ENCODE measurements around the gene MYH15. TPM values are rescaled to one million over a fixed set of nuclear protein-coding genes. Genes with fewer than 3 reads are reported as not detected.

The MYH15 gene
- 0.10 TPM in 1 of 2 replicates, not detected in the other for total RNA-seq (2021; fragmentation: NEBNext Ultra II Directional; extraction: Animal tissue kit (Norgen Biotek cat#: 25700))
- under 0.01 TPM in 1 of 2 replicates, not detected in the other for polyA plus RNA-seq (2011; rRNA removed)
- 0.01 TPM for polyA plus RNA-seq (2011; cell fraction: cytosol; rRNA removed)
- 0.07 TPM for polyA plus RNA-seq (2011; cell fraction: nucleus; rRNA removed)
- polyA plus RNA-seq (2012, experiment 1 of 2), result 0.06 TPM in 1 of 4 replicates, not detected in the others
- polyA plus RNA-seq (2012, experiment 2 of 2), result not detected
- polyA plus RNA-seq (2013, experiment 1 of 2), result 0.04 TPM
- polyA plus RNA-seq (2013, experiment 2 of 2), result 0.02 TPM
- 0.05 TPM in 1 of 2 replicates, not detected in the other for polyA minus RNA-seq (2011; rRNA and poly(A)+ RNA removed)
- polyA minus RNA-seq (2011; cell fraction: cytosol; rRNA and poly(A)+ RNA removed), result not detected
- 0.10 TPM for polyA minus RNA-seq (2011; cell fraction: nucleus; rRNA and poly(A)+ RNA removed)
- long read RNA-seq, experiment 1, result 0 reads
- long read RNA-seq, experiment 2, result 0 reads

DNA sequence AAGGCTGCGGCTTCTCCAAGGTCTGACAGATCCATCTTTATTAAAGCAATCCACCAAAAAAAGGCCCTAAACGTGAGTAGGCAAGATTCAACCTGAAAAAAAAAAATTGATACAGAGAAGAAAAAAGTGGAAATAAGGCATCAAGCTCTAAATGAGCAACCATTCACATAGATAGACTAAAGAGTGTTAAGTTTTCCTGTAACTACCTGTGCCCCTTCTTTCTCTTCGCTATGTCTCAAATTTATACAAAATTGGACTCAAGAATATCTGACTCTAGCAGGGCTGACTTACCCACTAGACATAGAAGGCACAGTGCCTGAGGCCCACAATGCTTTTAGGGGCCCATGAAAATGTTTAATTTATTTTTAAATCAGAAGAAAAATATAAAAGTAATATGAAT, at the start of gene MYH15:
Gene MYH15, minus strand, starts transcription at position 101 of the 400 bp plus-strand sequence. Its CDS starts 66 bp downstream, at position 35.
- H2AFZ ChIP-seq (ENCODE audit: low read length), result no peak within 1 kb of the TSS
- no peak within 1 kb of the TSS for H3K56ac ChIP-seq (replicated peaks; ENCODE audit: insufficient read length, low read depth, low read length)
- H4K20me1 ChIP-seq (replicated peaks in 1 of 2; ENCODE audit: control insufficient read depth in 1 of 2, insufficient read depth in 2 of 2, low read length in 2 of 2), result no peaks in the 10 kb centered on the region
- H4K91ac ChIP-seq (replicated peaks; ENCODE audit: insufficient read length, low read length), result no peak within 1 kb of the TSS
- no peak within 1 kb of the TSS for H3K23ac ChIP-seq (ENCODE audit: insufficient read length)
- H4K8ac ChIP-seq (ENCODE audit: extremely low read depth, insufficient read depth, low read length), result no peak within 1 kb of the TSS
- no peak within 1 kb of the TSS for H2BK12ac ChIP-seq (ENCODE audit: low read depth, low read length)
- H2BK120ac ChIP-seq (replicated peaks; ENCODE audit: low read depth, low read length), result no peak within 1 kb of the TSS
- no peak within 1 kb of the TSS for H4K5ac ChIP-seq (ENCODE audit: insufficient read length, low read depth, low read length)
- no peaks in the 10 kb centered on the region for H3K79me1 ChIP-seq (ENCODE audit: low read depth, low read length)
- H3K4me1 ChIP-seq (replicated peaks in 1 of 4; ENCODE audit: control insufficient read depth in 3 of 4, insufficient read depth in 4 of 4, low read length in 3 of 4), result no peaks in the 10 kb centered on the region
- H3K4ac ChIP-seq (replicated peaks; ENCODE audit: insufficient read length, low read depth, low read length), result no peak within 1 kb of the TSS
- H3K9me3 ChIP-seq (ENCODE audit: insufficient read depth in 2 of 2, low read depth in 1 of 2, low read length in 1 of 2), result no peaks in the 10 kb centered on the region
- H3K36me3 ChIP-seq (ENCODE audit: control insufficient read depth in 2 of 4, insufficient read depth in 4 of 4, low read length in 3 of 4), result no peaks in the 10 kb centered on the region
- peaks cover 0 to 2% (median 0%) of the 10 kb centered on the region in 4 experiments; a peak in 1 of 7 replicates for H3K27me3 ChIP-seq (replicated peaks in 1 of 4; ENCODE audit: control insufficient read depth in 3 of 4, extremely low read depth in 1 of 4, insufficient read depth in 3 of 4, low read length in 3 of 4)
- no peaks in the 10 kb centered on the region for H3K79me2 ChIP-seq (ENCODE audit: control insufficient read depth in 1 of 2, insufficient read depth in 2 of 2, low read length in 2 of 2)
- no peak within 1 kb of the TSS for H3K4me3 ChIP-seq (ENCODE audit: extremely low read depth in 1 of 4, insufficient read depth in 2 of 4, low read depth in 3 of 4, low read length in 4 of 4)
- H3K27ac ChIP-seq (ENCODE audit: low read depth, low read length), result no peak within 1 kb of the TSS
- H3K9ac ChIP-seq (replicated peaks in 1 of 4; ENCODE audit: extremely low read depth in 1 of 4, low read depth in 3 of 4, low read length in 3 of 4), result no peak within 1 kb of the TSS
- ChIA-PET CTCF (ENCODE audit: partially characterized antibody) (interaction anchor here (1.1 kb wide), 1 partner anchor 33 kb away, joined by 3 read pairs; no protein-coding TSS in a partner anchor), POLR2A (ENCODE audit: partially characterized antibody) (no interaction called here)
- no peak within 1 kb of the TSS for H2AK5ac ChIP-seq (ENCODE audit: low read depth, low read length)
- H3K18ac ChIP-seq (ENCODE audit: extremely low read depth, low read length), result no peak within 1 kb of the TSS
- no peak for DNase-seq (ENCODE audit: low read depth in 1 of 2, low spot score in 2 of 2)
- H3K14ac ChIP-seq (ENCODE audit: insufficient read length), result no peak within 1 kb of the TSS
- H2BK15ac ChIP-seq (ENCODE audit: low read length), result no peak within 1 kb of the TSS
- TF ChIP-seq RAD21 (IDR thresholded peaks at IDR 0.05 in 1 of 2, conservative IDR thresholded peaks at IDR 0.05 in 1 of 2; ENCODE audit: low read depth in 2 of 2, low read length in 2 of 2), result no peak
- TF ChIP-seq SIRT6 (IDR thresholded peaks at IDR 0.05; ENCODE audit: low read length), result no peak
- TF ChIP-seq BRCA1 (IDR thresholded peaks at IDR 0.05; ENCODE audit: low read depth, low read length), result no peak
- TF ChIP-seq CTBP2 (IDR thresholded peaks at IDR 0.05; ENCODE audit: borderline replicate concordance, insufficient read depth, insufficient read length, low read length), result no peak
- no peak for TF ChIP-seq BACH1 (IDR thresholded peaks at IDR 0.05; ENCODE audit: low read length)
- TF ChIP-seq TAF1 (IDR thresholded peaks at IDR 0.05; ENCODE audit: low read depth, low read length), result no peak
- no peak for TF ChIP-seq SUZ12 (IDR thresholded peaks at IDR 0.05; ENCODE audit: low read length)
- TF ChIP-seq SRF (IDR thresholded peaks at IDR 0.05; ENCODE audit: low read depth, low read length), result no peak
- no peak for TF ChIP-seq NRF1 (IDR thresholded peaks at IDR 0.05; ENCODE audit: low read depth, low read length)
- TF ChIP-seq TBP (IDR thresholded peaks at IDR 0.05; ENCODE audit: low read depth, low read length), result no peak
- TF ChIP-seq RXRA (IDR thresholded peaks at IDR 0.05; ENCODE audit: insufficient read depth, low read depth, low read length), result no peak
- no peak within 1 kb of the TSS for H2BK5ac ChIP-seq (ENCODE audit: low read depth, low read length)
- no peak for FAIRE-seq
- WGBS, 2 experiments (ENCODE audit: extremely low coverage in 1 of 2, insufficient coverage in 1 of 2, insufficient read length in 1 of 2, insufficient replicate concordance in 2 of 2, low coverage in 1 of 2, low lambda C conversion rate in 2 of 2, missing lambda C conversion rate in 1 of 2), result 89% methylated on average over 3 of the region's 3 CpGs; no CpG with 5 or more reads in 1 of the 2 experiments
- no peak within 1 kb of the TSS for H2BK20ac ChIP-seq (ENCODE audit: low read length)
- no peak within 1 kb of the TSS for H3K4me2 ChIP-seq (ENCODE audit: insufficient read depth in 1 of 2, low read depth in 2 of 2, low read length in 2 of 2)
- H3K23me2 ChIP-seq (ENCODE audit: low read depth, low read length), result no peaks in the 10 kb centered on the region
